Fibroblast of villous mesenchyme (primary cell): ENCODE data around the gene SOBP. TPM values are rescaled to one million over a fixed set of nuclear protein-coding genes. Genes with fewer than 3 reads are reported as not detected.
A peak's percentile ranks its signal among the peaks of the same experiment; 100 is the strongest.

ENCODE experiments used
- DNase-seq: peaks from one replicate; pipeline ENCODE4 v3.0.0-alpha.2; 2010; ENCODE audit warnings: low read depth
- H3K4me3 ChIP-seq: 2 replicates; pipeline ENCODE4 v1.5.1; 2011; ENCODE audit warnings: low read depth, mild to moderate bottlenecking, low read length
- total RNA-seq: library from RNA; depleted of rRNA; stranded (reverse); fragments of >200 nt; gene quantifications from 2 replicates; pipeline ENCODE4 v1.2.3, GENCODE V29; 2012
- TF ChIP-seq, protein P1 (sequence below): IDR thresholded peaks from 2 replicates; pipeline ENCODE4 v1.5.1; 2012; ENCODE audit warnings: low read depth, mild to moderate bottlenecking, low read length; ENCODE audit not compliant: insufficient read depth

Gene SOBP
- 1.3 and 1.9 TPM in 2 replicates for total RNA-seq

DNA sequence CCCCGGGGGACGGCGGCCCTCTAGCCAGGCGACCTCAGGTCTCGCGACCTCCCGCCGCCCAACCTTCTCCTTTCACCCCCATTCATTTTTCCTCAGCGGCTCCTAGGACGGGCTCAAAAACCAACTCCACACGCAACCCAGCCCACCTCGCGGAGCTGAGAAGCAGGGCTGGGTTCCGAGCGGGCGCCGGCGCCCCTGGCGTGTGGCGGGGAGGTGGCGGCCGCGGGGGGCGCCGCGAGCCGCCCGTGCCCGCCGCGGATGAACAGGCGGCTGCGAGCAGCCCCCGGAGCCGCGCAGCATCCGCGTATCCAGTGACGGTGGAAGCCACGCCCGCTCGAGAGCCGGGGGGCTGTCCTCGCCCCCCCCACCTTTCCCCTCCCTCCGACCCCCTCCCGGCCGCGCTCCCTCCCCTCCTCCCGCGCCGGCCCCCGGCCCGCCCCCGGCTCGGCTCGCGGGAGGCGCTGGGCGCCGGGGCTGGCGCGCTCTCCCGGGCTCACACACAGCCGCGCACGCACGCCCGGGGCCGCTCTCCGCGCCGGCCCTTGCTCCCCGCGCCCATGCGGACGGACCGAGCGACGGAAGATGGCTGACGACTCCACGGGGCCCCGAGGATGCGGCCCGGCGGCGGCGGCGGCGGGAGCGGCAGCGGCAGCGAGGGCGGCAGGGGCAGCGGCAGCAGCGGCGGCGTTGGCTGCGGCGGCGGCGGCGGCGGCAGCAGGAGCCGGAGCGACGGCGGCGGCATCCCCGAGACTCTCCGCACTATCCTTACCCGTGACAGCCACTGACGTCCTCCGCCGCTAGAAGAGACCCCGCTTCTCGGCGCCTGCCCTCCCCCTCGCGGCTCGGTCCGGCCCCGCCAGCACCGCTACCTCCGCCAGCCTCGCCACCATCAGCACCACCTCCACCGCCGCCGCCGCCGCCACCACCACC lies at the start of gene SOBP:
Gene SOBP, plus strand, starts transcription at position 482 of the 930 bp plus-strand sequence. CDS start 500 bp downstream, outside the sequence.
- TF ChIP-seq, protein P1, sequence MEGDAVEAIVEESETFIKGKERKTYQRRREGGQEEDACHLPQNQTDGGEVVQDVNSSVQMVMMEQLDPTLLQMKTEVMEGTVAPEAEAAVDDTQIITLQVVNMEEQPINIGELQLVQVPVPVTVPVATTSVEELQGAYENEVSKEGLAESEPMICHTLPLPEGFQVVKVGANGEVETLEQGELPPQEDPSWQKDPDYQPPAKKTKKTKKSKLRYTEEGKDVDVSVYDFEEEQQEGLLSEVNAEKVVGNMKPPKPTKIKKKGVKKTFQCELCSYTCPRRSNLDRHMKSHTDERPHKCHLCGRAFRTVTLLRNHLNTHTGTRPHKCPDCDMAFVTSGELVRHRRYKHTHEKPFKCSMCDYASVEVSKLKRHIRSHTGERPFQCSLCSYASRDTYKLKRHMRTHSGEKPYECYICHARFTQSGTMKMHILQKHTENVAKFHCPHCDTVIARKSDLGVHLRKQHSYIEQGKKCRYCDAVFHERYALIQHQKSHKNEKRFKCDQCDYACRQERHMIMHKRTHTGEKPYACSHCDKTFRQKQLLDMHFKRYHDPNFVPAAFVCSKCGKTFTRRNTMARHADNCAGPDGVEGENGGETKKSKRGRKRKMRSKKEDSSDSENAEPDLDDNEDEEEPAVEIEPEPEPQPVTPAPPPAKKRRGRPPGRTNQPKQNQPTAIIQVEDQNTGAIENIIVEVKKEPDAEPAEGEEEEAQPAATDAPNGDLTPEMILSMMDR: no peak
- H3K4me3 ChIP-seq: peak within 1 kb of the TSS; percentile 68
- peak; percentile 16 for DNase-seq

DNA sequence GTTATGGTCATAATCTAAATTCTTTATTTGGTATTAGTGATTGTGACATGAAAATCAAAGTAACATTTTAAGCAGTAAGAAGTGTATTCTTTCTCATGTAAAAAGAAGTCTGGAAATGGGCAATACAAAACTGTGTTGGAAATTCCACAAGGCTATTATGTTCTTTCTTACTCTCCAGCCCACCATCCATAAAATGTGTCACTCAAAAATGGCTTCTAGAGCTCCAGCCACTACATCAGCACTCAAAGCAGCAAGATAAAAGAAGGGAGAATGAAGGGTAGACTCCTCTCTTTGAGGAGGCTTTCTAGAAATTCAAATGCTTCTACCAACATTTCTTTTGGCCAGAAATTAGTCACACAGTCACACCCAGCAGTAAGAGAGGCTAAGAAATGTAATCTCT lies 49.0 kb upstream of the SOBP start:
- no peak for DNase-seq
- TF ChIP-seq, protein P1: no peak
- no peak overlapping the region for H3K4me3 ChIP-seq

DNA sequence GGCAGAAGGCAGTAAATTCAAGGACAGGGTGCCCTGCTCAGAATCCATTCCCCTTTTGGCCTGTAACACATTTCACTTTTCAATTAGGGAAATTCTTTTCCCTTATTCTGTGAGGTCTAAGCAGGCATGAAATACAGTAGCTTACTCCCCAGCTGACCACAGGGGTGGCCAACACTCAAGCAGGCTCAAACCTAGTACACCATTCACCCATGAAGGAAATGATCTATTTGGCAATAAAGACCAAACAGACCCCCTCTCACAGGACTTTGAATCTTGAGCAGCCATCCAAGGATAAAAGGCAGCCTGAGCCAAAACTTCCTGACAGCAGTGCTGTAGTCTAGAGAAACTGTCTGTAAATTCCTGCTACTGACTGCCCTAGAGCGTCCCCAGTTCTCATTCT lies 48.2 kb upstream of the SOBP start:
- no peak overlapping the region for H3K4me3 ChIP-seq
- TF ChIP-seq, protein P1: no peak
- DNase-seq: no peak

DNA sequence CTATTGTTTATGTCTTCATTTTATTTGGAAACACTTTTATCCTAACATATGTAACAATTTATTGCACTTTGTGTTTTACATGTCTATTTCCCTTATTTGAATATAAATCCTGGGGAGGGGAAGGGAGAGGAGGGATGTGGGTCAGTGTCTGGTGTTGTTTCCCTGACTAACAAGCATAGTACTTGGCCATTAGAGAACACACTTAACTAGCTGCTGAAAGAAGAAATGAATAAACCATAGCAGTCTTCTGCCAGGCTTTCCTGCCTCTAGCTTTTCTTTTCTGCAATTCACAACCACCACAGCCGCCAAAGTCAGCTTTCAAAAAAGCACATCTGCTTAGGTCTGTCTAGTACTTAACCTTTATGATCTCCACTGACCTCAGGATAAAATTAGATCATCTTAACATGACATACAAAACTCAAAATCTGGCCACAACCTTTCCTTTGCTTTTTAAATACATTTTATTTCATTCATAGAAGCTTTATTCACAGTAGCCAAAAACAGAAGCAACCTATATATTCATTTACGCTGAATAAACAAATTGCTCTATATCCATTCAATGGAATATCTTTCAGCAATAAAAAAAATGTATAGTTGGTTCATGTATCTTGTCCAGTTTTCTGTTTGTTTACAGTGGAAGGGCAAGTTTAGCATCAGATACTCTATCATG lies 46.8 kb upstream of the SOBP start:
- no peak overlapping the region for H3K4me3 ChIP-seq
- TF ChIP-seq, protein P1: no peak
- peak; percentile 14 for DNase-seq

DNA sequence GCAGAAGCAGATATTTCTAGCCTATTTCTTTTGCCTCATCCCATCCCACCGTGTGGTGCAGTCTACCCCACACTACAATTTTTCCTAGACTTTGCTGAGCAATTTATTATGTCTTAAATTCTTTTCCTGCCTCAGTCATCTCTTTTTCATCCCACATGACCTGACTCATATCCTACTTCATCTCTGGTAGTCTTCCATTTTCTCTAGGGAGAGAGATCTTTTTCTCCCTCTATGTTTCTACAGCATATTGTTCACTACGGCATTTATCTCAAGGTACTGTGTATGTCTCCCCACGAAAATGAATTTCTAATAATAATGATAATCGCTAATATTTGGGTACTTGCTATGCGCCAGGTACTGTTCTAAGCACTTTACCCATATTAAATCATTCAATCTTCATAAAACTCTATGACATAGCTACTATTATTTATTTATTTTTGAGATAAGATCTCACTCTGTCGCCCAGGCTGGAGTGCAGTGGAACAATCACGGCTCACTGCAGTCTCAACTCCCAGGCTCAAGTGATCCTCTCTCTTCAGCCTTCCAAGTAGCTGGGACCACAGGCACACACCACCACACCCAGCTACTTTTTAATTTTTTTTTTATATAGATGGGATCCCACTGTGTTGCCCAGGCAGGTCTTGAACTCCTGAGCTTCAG lies 46.2 kb upstream of the SOBP start:
- no peak overlapping the region for H3K4me3 ChIP-seq

GRCh38 chr6:107444277-107444676 lies 45.6 kb upstream of the SOBP start:
- no peak for DNase-seq
- TF ChIP-seq, protein P1: no peak
- H3K4me3 ChIP-seq: no peak overlapping the region

More for the DNA sequence above, 46.2 kb upstream of the SOBP start:
- no peak for DNase-seq
- TF ChIP-seq, protein P1: no peak
